Astrocyte (in vitro differentiated cells and primary cell): Measurements from ENCODE around the gene CDO1. TPM values are rescaled to one million over a fixed set of nuclear protein-coding genes. Genes with fewer than 3 reads are reported as not detected.
"Not testable (repeated sequence)": the region's sequence is repeated elsewhere in the genome, so short reads cannot be mapped to it uniquely, and the experiment has no call there.

ENCODE experiments used
- DNase-seq: peaks from one replicate; pipeline ENCODE4 v3.0.0-alpha.2; 2010; ENCODE audit warnings: low read depth
- FAIRE-seq: peaks from 2 replicates; lab custom pipeline; 2011; peaks lifted over from hg19 to GRCh38; lab: Jason Lieb, UNC
- H2AFZ ChIP-seq: 2 replicates; pipeline ENCODE4 v1.6.0; 2012; ENCODE audit warnings: low read depth, low read length, inconsistent platforms
- H3K27ac ChIP-seq: 2 replicates; pipeline ENCODE4 v1.5.1; 2011; ENCODE audit warnings: low read depth, low read length, inconsistent platforms
- H3K27me3 ChIP-seq: 2 replicates; pipeline ENCODE4 v1.6.0; 2011; ENCODE audit warnings: low read length, inconsistent platforms; ENCODE audit not compliant: insufficient read depth
- H3K36me3 ChIP-seq: 2 replicates; pipeline ENCODE4 v1.5.1; 2011; ENCODE audit warnings: low read length, inconsistent platforms; ENCODE audit not compliant: insufficient read depth
- H3K4me1 ChIP-seq: 2 replicates; pipeline ENCODE4 v1.5.1; 2011; ENCODE audit warnings: low read length, inconsistent platforms; ENCODE audit not compliant: insufficient read depth
- H3K4me2 ChIP-seq: 2 replicates; pipeline ENCODE4 v1.6.0; 2012; ENCODE audit warnings: low read length, inconsistent platforms
- H3K4me3 ChIP-seq: 2 replicates; pipeline ENCODE4 v1.5.1; 2011; ENCODE audit warnings: low read depth, mild to moderate bottlenecking, low read length, inconsistent platforms; ENCODE audit not compliant: insufficient read depth
- H3K79me2 ChIP-seq: 2 replicates; pipeline ENCODE4 v1.6.0; 2012; ENCODE audit warnings: mild to moderate bottlenecking, low read length, inconsistent platforms; ENCODE audit not compliant: insufficient read depth
- H3K9ac ChIP-seq: 2 replicates; pipeline ENCODE4 v1.6.0; 2012; ENCODE audit warnings: mild to moderate bottlenecking, low read length, inconsistent platforms
- H3K9me3 ChIP-seq: 2 replicates; pipeline ENCODE4 v1.5.1; 2012; ENCODE audit warnings: low read depth, mild to moderate bottlenecking, low read length, inconsistent platforms; ENCODE audit not compliant: insufficient read depth
- H4K20me1 ChIP-seq: 2 replicates; pipeline ENCODE4 v1.6.0; 2012; ENCODE audit warnings: low read length, inconsistent platforms; ENCODE audit not compliant: insufficient read depth
- H3K27ac Mint-ChIP-seq: one replicate; pipeline ENCODE4 v1.8.0; 2021; ENCODE audit warnings: mild to moderate bottlenecking, mixed read lengths; ENCODE audit not compliant: unreplicated experiment
- H3K27me3 Mint-ChIP-seq: one replicate; pipeline ENCODE4 v1.8.0; 2021; ENCODE audit warnings: low read depth, mixed read lengths; ENCODE audit not compliant: unreplicated experiment
- H3K36me3 Mint-ChIP-seq: one replicate; pipeline ENCODE4 v1.8.0; 2021; ENCODE audit warnings: low read depth, mixed read lengths; ENCODE audit not compliant: unreplicated experiment
- H3K4me1 Mint-ChIP-seq: one replicate; pipeline ENCODE4 v1.8.0; 2021; ENCODE audit warnings: low read depth, mixed read lengths; ENCODE audit not compliant: unreplicated experiment
- H3K4me3 Mint-ChIP-seq: one replicate; pipeline ENCODE4 v1.8.0; 2021; ENCODE audit warnings: mild to moderate bottlenecking, moderate library complexity, mixed read lengths; ENCODE audit not compliant: unreplicated experiment
- H3K9me3 Mint-ChIP-seq: one replicate; pipeline ENCODE4 v1.8.0; 2021; ENCODE audit warnings: mild to moderate bottlenecking, mixed read lengths; ENCODE audit not compliant: unreplicated experiment
- CTCF ChIP-seq: IDR thresholded peaks from 2 replicates; pipeline ENCODE4 v1.5.1; 2011; ENCODE audit warnings: low read depth, mild to moderate bottlenecking, inconsistent platforms, low read length, moderate library complexity; ENCODE audit not compliant: insufficient read depth
- EZH2 ChIP-seq: IDR thresholded peaks from 2 replicates; pipeline ENCODE4 v1.6.1; 2012; ENCODE audit warnings: mild to moderate bottlenecking, low read length, inconsistent platforms; ENCODE audit not compliant: insufficient read depth
- total RNA-seq: library from RNA; stranded (reverse); gene quantifications from 2 replicates; pipeline ENCODE4 v1.2.1, GENCODE V29; 2021

CDO1 gene
- total RNA-seq, 1 donor from 2014 or later: 6.1 TPM

GRCh38 chr5:115831163-115831768, 14.8 kb upstream of the CDO1 start:
- TF ChIP-seq CTCF (peak; percentile 87), EZH2 (no peak)
- Histone ChIP-seq H3K4me3 (no peak overlapping the region), H3K9me3 (no peaks in the 10 kb centered on the region), H2AFZ (no peak overlapping the region), H3K27me3 (no peaks in the 10 kb centered on the region), H3K9ac (no peak overlapping the region), H3K4me1 (no peaks in the 10 kb centered on the region), H3K4me2 (no peak overlapping the region), H3K79me2 (peaks cover 3% of the 10 kb centered on the region), H3K27ac (no peak overlapping the region), H4K20me1 (peaks cover 5% of the 10 kb centered on the region), H3K36me3 (peaks cover 46% of the 10 kb centered on the region)
- Mint-ChIP-seq H3K27ac (no peak overlapping the region), H3K4me3 (no peak overlapping the region), H3K4me1 (no peaks in the 10 kb centered on the region), H3K27me3 (no peaks in the 10 kb centered on the region), H3K9me3 (peaks cover 2% of the 10 kb centered on the region), H3K36me3 (peaks cover 6% of the 10 kb centered on the region)
- DNase-seq (peak; percentile 12), FAIRE-seq (no peak)

GRCh38 chr5:115829913-115830312, 13.5 kb upstream of the CDO1 start:
- Histone ChIP-seq H3K4me3 (no peak overlapping the region), H3K9ac (no peak overlapping the region), H3K4me2 (no peak overlapping the region), H4K20me1 (no peaks in the 10 kb centered on the region), H2AFZ (no peak overlapping the region), H3K36me3 (peaks cover 34% of the 10 kb centered on the region), H3K4me1 (no peaks in the 10 kb centered on the region), H3K9me3 (no peaks in the 10 kb centered on the region), H3K27me3 (no peaks in the 10 kb centered on the region), H3K79me2 (no peaks in the 10 kb centered on the region), H3K27ac (no peak overlapping the region)
- no peak overlapping the region for H3K27ac Mint-ChIP-seq
- peaks cover 2% of the 10 kb centered on the region for H3K9me3 Mint-ChIP-seq
- H3K4me1 Mint-ChIP-seq: no peaks in the 10 kb centered on the region
- TF ChIP-seq EZH2: no peak
- no peak for TF ChIP-seq CTCF
- no peak for FAIRE-seq
- no peak for DNase-seq
- H3K36me3 Mint-ChIP-seq: peaks cover 6% of the 10 kb centered on the region
- no peak overlapping the region for H3K4me3 Mint-ChIP-seq
- H3K27me3 Mint-ChIP-seq: no peaks in the 10 kb centered on the region

- Mint-ChIP-seq H3K9me3 (peaks cover 4% of the 10 kb centered on the region), H3K4me1 (no peaks in the 10 kb centered on the region), H3K36me3 (peaks cover 6% of the 10 kb centered on the region), H3K4me3 (no peak overlapping the region), H3K27ac (no peak overlapping the region), H3K27me3 (no peaks in the 10 kb centered on the region)
- H3K79me2 ChIP-seq: no peaks in the 10 kb centered on the region
- H3K9ac ChIP-seq: no peak overlapping the region
- H3K36me3 ChIP-seq: peaks cover 20% of the 10 kb centered on the region
- no peaks in the 10 kb centered on the region for H3K27me3 ChIP-seq
- no peak for TF ChIP-seq EZH2
- TF ChIP-seq CTCF: no peak
- no peak overlapping the region for H3K27ac ChIP-seq
- DNase-seq (no peak), FAIRE-seq (no peak)
- no peaks in the 10 kb centered on the region for H4K20me1 ChIP-seq
- no peak overlapping the region for H3K4me3 ChIP-seq
- no peaks in the 10 kb centered on the region for H3K9me3 ChIP-seq
- H3K4me2 ChIP-seq: no peak overlapping the region
- no peaks in the 10 kb centered on the region for H3K4me1 ChIP-seq
- H2AFZ ChIP-seq: no peak overlapping the region
Measured at GRCh38 chr5:115825948-115826347, 9.5 kb upstream of the CDO1 start.

GRCh38 chr5:115824983-115825382, 8.5 kb upstream of the CDO1 start:
- peaks cover 13% of the 10 kb centered on the region for H3K36me3 ChIP-seq
- H2AFZ ChIP-seq, H3K4me1 ChIP-seq, H3K27me3 Mint-ChIP-seq, H3K27ac ChIP-seq, H3K9me3 Mint-ChIP-seq, DNase-seq, H3K27ac Mint-ChIP-seq, H3K79me2 ChIP-seq, H3K4me3 Mint-ChIP-seq, H3K36me3 Mint-ChIP-seq, H3K4me2 ChIP-seq, H3K27me3 ChIP-seq, H3K9me3 ChIP-seq, H3K4me1 Mint-ChIP-seq, H3K4me3 ChIP-seq, H3K9ac ChIP-seq, FAIRE-seq, H4K20me1 ChIP-seq: not testable (repeated sequence)
